WTC11 (cell line): ENCODE data around the gene TMC8. TPM values are rescaled to one million over a fixed set of nuclear protein-coding genes. Genes with fewer than 3 reads are reported as not detected.

ENCODE experiments used
- ATAC-seq: fragments of 200-7000 bp; cut with Tn5 transposase; 2 replicates; pipeline ENCODE4 v1.10.0; 2021; ENCODE audit warnings: mild to moderate bottlenecking, moderate library complexity
- CTCF ChIA-PET: fragments of 300-600 bp; sonication (Branson Sonifier 250); formaldehyde crosslinking; loops from one replicate; lab custom pipeline; 2021; ENCODE audit warnings: antibody characterized with exemption; lab: Charles Lee
- POLR2A ChIA-PET: fragments of 350-600 bp; sonication (Branson Sonifier 250); formaldehyde crosslinking; loops from one replicate; lab custom pipeline; 2021; ENCODE audit warnings: antibody characterized with exemption; lab: Charles Lee
- DNase-seq: peaks from one replicate; pipeline ENCODE4 v3.0.0; 2021; ENCODE audit warnings: low spot score
- H3K27ac Mint-ChIP-seq: 2 replicates; pipeline ENCODE4 v1.8.0; 2021; ENCODE audit warnings: mixed read lengths
- H3K27me3 Mint-ChIP-seq: 2 replicates; pipeline ENCODE4 v1.8.0; 2021; ENCODE audit warnings: low read depth, mild to moderate bottlenecking, moderate library complexity, mixed read lengths
- H3K36me3 Mint-ChIP-seq: 2 replicates; pipeline ENCODE4 v1.8.0; 2021; ENCODE audit warnings: mixed read lengths
- H3K4me1 Mint-ChIP-seq: 2 replicates; pipeline ENCODE4 v1.8.0; 2022; ENCODE audit warnings: mixed read lengths
- H3K4me3 Mint-ChIP-seq: 2 replicates; pipeline ENCODE4 v1.8.0; 2021; ENCODE audit warnings: mild to moderate bottlenecking, moderate library complexity, mixed read lengths
- H3K9me3 Mint-ChIP-seq: 2 replicates; pipeline ENCODE4 v1.8.0; 2021; ENCODE audit warnings: mixed read lengths
- EMX1 ChIP-seq: fragments of 250-450 bp; sonication (Bioruptor Pico); IDR thresholded peaks from 2 replicates; pipeline ENCODE4 v1.8.0; 2021; ENCODE audit warnings: mild to moderate bottlenecking
- ESRRA ChIP-seq: sonication (generic); formaldehyde crosslinking; IDR thresholded peaks from 2 replicates; pipeline ENCODE4 v1.8.1; 2022; ENCODE audit warnings: mild to moderate bottlenecking, missing genetic modification reagents, borderline replicate concordance
- ETV6 ChIP-seq: sonication (generic); formaldehyde crosslinking; IDR thresholded peaks from 2 replicates; pipeline ENCODE4 v1.8.1; 2022; ENCODE audit warnings: mild to moderate bottlenecking, missing genetic modification reagents
- JAZF1 ChIP-seq: fragments of 250-450 bp; sonication (Bioruptor Pico); IDR thresholded peaks from 2 replicates; pipeline ENCODE4 v1.9.0; 2021; ENCODE audit warnings: moderate library complexity, mild to moderate bottlenecking, inconsistent platforms
- JUN ChIP-seq: sonication (generic); formaldehyde crosslinking; IDR thresholded peaks from 2 replicates; pipeline ENCODE4 v1.8.0; 2023; ENCODE audit warnings: mild to moderate bottlenecking, missing genetic modification reagents
- MYBL2 ChIP-seq: sonication (generic); formaldehyde crosslinking; IDR thresholded peaks from 2 replicates; pipeline ENCODE4 v1.8.1; 2023; ENCODE audit warnings: mild to moderate bottlenecking, moderate library complexity, missing genetic modification reagents
- NR3C1 ChIP-seq: sonication (generic); formaldehyde crosslinking; conservative IDR thresholded peaks from 2 replicates; pipeline ENCODE4 v1.8.1; 2023; ENCODE audit warnings: low read depth, mild to moderate bottlenecking, missing genetic modification reagents
- OVOL2 ChIP-seq: fragments of 250-450 bp; sonication (Bioruptor Pico); IDR thresholded peaks from 2 replicates; pipeline ENCODE4 v1.9.0; 2021; ENCODE audit warnings: mild to moderate bottlenecking, borderline replicate concordance
- ZNF232 ChIP-seq: sonication (generic); formaldehyde crosslinking; IDR thresholded peaks from 2 replicates; pipeline ENCODE4 v1.8.0; 2022; ENCODE audit warnings: mild to moderate bottlenecking, missing genetic modification reagents
- ZNF263 ChIP-seq: sonication (generic); formaldehyde crosslinking; IDR thresholded peaks from 2 replicates; pipeline ENCODE4 v1.8.1; 2022; ENCODE audit warnings: low read depth, mild to moderate bottlenecking, moderate library complexity, missing genetic modification reagents
- total RNA-seq: library from RNA; stranded (reverse); gene quantifications from 3 replicates; pipeline ENCODE4 v1.2.3, GENCODE V29; 2021
- TF ChIP-seq, protein P1 (sequence below): sonication (generic); formaldehyde crosslinking; conservative IDR thresholded peaks from 2 replicates; pipeline ENCODE4 v1.8.1; 2022; ENCODE audit warnings: mild to moderate bottlenecking, missing genetic modification reagents
- TF ChIP-seq, protein P2 (sequence below): sonication (generic); formaldehyde crosslinking; IDR thresholded peaks from 2 replicates; pipeline ENCODE4 v1.8.0; 2023; ENCODE audit warnings: missing genetic modification reagents, mild to moderate bottlenecking, borderline replicate concordance
- TF ChIP-seq, protein P3 (sequence below): sonication (generic); formaldehyde crosslinking; IDR thresholded peaks from 2 replicates; pipeline ENCODE4 v1.8.1; 2023; ENCODE audit warnings: mild to moderate bottlenecking, missing genetic modification reagents, borderline replicate concordance
- TF ChIP-seq, protein P4 (sequence below): sonication (generic); formaldehyde crosslinking; IDR thresholded peaks from 2 replicates; pipeline ENCODE4 v1.8.0; 2022; ENCODE audit warnings: mild to moderate bottlenecking, missing genetic modification reagents
- TF ChIP-seq, protein P5 (sequence below): sonication (generic); formaldehyde crosslinking; IDR thresholded peaks from 2 replicates; pipeline ENCODE4 v1.8.1; 2022; ENCODE audit warnings: missing genetic modification reagents, borderline replicate concordance
- TF ChIP-seq, protein P6 (sequence below): sonication (generic); formaldehyde crosslinking; IDR thresholded peaks from 2 replicates; pipeline ENCODE4 v1.8.1; 2022; ENCODE audit warnings: low read depth, missing genetic modification reagents, borderline replicate concordance

TMC8 gene
- total RNA-seq, 1 experiment from 2014 or later = 3.7 TPM

DNA sequence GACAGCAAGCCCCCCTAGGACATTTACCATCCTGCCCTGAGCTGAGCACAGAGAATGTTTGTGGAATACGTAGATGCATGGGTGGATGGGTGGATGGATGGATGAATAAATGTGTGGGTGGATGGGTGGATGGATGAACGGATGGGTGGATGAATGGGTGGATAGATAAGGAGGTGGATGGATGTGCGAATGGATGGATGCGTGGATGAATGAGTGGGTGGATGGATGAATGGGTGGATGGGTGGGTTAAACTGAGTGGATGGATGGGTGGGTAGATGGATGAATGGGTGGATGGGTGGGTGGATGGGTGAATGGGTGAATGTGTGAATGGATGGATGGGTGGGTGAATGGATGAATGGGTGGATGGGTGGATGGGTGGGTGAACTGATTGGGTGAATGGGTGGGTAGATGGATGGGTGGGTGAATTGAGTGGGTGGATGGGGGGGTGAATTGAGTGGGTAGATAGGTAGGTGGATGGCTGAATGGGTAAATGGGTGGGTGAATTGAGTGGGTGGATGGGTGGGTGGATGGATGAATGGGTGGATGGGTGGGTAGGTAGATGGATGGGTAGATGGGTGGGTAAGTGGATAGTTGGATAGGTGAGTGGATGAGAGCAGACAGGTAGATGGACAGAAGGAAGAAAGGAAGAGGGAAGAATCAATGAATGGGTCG lies 7.2 kb upstream of the TMC8 start (continued):
- TF ChIP-seq, protein P1, sequence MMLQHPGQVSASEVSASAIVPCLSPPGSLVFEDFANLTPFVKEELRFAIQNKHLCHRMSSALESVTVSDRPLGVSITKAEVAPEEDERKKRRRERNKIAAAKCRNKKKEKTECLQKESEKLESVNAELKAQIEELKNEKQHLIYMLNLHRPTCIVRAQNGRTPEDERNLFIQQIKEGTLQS (CRISPR knock-in tag) = no peak
- TF ChIP-seq EMX1 = no peak
- TF ChIP-seq NR3C1 (CRISPR knock-in tag) = no peak
- no peak for TF ChIP-seq ZNF263
- no peak for TF ChIP-seq JAZF1 (CRISPR knock-in tag)
- TF ChIP-seq, protein P2, sequence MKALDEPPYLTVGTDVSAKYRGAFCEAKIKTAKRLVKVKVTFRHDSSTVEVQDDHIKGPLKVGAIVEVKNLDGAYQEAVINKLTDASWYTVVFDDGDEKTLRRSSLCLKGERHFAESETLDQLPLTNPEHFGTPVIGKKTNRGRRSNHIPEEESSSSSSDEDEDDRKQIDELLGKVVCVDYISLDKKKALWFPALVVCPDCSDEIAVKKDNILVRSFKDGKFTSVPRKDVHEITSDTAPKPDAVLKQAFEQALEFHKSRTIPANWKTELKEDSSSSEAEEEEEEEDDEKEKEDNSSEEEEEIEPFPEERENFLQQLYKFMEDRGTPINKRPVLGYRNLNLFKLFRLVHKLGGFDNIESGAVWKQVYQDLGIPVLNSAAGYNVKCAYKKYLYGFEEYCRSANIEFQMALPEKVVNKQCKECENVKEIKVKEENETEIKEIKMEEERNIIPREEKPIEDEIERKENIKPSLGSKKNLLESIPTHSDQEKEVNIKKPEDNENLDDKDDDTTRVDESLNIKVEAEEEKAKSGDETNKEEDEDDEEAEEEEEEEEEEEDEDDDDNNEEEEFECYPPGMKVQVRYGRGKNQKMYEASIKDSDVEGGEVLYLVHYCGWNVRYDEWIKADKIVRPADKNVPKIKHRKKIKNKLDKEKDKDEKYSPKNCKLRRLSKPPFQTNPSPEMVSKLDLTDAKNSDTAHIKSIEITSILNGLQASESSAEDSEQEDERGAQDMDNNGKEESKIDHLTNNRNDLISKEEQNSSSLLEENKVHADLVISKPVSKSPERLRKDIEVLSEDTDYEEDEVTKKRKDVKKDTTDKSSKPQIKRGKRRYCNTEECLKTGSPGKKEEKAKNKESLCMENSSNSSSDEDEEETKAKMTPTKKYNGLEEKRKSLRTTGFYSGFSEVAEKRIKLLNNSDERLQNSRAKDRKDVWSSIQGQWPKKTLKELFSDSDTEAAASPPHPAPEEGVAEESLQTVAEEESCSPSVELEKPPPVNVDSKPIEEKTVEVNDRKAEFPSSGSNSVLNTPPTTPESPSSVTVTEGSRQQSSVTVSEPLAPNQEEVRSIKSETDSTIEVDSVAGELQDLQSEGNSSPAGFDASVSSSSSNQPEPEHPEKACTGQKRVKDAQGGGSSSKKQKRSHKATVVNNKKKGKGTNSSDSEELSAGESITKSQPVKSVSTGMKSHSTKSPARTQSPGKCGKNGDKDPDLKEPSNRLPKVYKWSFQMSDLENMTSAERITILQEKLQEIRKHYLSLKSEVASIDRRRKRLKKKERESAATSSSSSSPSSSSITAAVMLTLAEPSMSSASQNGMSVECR = no peak
- TF ChIP-seq, protein P3, sequence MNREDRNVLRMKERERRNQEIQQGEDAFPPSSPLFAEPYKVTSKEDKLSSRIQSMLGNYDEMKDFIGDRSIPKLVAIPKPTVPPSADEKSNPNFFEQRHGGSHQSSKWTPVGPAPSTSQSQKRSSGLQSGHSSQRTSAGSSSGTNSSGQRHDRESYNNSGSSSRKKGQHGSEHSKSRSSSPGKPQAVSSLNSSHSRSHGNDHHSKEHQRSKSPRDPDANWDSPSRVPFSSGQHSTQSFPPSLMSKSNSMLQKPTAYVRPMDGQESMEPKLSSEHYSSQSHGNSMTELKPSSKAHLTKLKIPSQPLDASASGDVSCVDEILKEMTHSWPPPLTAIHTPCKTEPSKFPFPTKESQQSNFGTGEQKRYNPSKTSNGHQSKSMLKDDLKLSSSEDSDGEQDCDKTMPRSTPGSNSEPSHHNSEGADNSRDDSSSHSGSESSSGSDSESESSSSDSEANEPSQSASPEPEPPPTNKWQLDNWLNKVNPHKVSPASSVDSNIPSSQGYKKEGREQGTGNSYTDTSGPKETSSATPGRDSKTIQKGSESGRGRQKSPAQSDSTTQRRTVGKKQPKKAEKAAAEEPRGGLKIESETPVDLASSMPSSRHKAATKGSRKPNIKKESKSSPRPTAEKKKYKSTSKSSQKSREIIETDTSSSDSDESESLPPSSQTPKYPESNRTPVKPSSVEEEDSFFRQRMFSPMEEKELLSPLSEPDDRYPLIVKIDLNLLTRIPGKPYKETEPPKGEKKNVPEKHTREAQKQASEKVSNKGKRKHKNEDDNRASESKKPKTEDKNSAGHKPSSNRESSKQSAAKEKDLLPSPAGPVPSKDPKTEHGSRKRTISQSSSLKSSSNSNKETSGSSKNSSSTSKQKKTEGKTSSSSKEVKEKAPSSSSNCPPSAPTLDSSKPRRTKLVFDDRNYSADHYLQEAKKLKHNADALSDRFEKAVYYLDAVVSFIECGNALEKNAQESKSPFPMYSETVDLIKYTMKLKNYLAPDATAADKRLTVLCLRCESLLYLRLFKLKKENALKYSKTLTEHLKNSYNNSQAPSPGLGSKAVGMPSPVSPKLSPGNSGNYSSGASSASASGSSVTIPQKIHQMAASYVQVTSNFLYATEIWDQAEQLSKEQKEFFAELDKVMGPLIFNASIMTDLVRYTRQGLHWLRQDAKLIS = no peak
- TF ChIP-seq MYBL2 = no peak
- TF ChIP-seq ZNF232 (CRISPR knock-in tag) = no peak
- TF ChIP-seq, protein P4, sequence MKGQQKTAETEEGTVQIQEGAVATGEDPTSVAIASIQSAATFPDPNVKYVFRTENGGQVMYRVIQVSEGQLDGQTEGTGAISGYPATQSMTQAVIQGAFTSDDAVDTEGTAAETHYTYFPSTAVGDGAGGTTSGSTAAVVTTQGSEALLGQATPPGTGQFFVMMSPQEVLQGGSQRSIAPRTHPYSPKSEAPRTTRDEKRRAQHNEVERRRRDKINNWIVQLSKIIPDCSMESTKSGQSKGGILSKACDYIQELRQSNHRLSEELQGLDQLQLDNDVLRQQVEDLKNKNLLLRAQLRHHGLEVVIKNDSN (CRISPR knock-in tag) = no peak
- TF ChIP-seq OVOL2 = no peak
- TF ChIP-seq ESRRA = no peak
- TF ChIP-seq, all 79 proteins: peak for 0

DNA sequence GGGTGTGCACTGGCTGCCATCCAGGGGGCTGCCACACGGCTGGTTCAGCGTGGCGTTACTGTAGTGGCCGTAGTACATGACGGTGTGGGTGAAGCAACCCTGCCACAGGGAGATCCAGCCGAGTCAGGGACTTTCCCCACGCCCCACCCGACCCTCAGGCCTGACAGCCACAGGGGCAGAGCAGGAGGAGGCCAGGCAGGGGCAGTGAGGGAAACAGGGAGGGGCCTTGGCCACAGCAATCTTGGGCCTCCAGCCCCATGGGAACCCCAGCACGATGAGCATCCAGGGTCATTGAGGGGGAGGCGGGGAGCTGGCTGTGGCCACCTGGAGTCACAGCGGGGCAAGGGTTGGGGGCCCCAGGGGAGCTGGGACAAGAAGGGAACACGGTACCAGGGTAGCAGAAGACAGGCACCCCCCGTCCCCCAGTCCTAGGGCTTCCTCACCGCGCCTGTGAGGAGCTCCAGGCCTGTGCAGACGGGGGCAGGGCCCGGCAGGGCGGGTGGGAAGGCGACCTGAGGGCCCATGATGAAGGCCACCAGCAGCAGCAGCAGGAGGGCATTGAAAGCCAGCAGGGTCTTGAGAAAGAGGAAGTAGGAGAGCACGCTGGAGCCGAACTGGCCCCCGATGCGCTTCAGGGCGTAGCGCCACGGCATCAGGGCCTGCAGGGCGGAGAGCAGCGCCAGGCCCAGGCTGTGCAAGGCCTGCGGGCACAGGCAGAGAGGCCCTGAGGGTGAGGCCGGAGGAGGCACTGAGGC lies 6.3 kb upstream of the TMC8 start:
- POLR2A ChIA-PET = no interaction called here
- no peak for DNase-seq
- peaks cover 8% of the 10 kb centered on the region for H3K4me1 Mint-ChIP-seq
- TF ChIP-seq JUN (CRISPR knock-in tag) = no peak
- TF ChIP-seq, protein P5, sequence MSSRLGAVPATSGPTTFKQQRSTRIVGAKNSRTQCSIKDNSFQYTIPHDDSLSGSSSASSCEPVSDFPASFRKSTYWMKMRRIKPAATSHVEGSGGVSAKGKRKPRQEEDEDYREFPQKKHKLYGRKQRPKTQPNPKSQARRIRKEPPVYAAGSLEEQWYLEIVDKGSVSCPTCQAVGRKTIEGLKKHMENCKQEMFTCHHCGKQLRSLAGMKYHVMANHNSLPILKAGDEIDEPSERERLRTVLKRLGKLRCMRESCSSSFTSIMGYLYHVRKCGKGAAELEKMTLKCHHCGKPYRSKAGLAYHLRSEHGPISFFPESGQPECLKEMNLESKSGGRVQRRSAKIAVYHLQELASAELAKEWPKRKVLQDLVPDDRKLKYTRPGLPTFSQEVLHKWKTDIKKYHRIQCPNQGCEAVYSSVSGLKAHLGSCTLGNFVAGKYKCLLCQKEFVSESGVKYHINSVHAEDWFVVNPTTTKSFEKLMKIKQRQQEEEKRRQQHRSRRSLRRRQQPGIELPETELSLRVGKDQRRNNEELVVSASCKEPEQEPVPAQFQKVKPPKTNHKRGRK = no peak
- TF ChIP-seq, protein P4 (CRISPR knock-in tag) = no peak
- TF ChIP-seq, protein P6, sequence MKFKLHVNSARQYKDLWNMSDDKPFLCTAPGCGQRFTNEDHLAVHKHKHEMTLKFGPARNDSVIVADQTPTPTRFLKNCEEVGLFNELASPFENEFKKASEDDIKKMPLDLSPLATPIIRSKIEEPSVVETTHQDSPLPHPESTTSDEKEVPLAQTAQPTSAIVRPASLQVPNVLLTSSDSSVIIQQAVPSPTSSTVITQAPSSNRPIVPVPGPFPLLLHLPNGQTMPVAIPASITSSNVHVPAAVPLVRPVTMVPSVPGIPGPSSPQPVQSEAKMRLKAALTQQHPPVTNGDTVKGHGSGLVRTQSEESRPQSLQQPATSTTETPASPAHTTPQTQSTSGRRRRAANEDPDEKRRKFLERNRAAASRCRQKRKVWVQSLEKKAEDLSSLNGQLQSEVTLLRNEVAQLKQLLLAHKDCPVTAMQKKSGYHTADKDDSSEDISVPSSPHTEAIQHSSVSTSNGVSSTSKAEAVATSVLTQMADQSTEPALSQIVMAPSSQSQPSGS (CRISPR knock-in tag) = no peak
- no peak for TF ChIP-seq ZNF263
- TF ChIP-seq ETV6 = no peak
- H3K27me3 Mint-ChIP-seq = no peaks in the 10 kb centered on the region
- CTCF ChIA-PET = interaction anchor here (1.4 to 1.6 kb wide), 2 partner anchors 10 to 13 kb away, joined by 3 to 4 read pairs; no protein-coding TSS in a partner anchor
- no peak for ATAC-seq
- peaks cover 14% of the 10 kb centered on the region for H3K36me3 Mint-ChIP-seq
- H3K27ac Mint-ChIP-seq = no peak overlapping the region
- no peaks in the 10 kb centered on the region for H3K9me3 Mint-ChIP-seq
- H3K4me3 Mint-ChIP-seq = no peak overlapping the region
